Left ventricle myocardium superior (tissue), 1 donor: Measurements from ENCODE around the gene R3HDM2. TPM values are rescaled to one million over a fixed set of nuclear protein-coding genes. Genes with fewer than 3 reads are reported as not detected.

Source experiments
- ATAC-seq: fragments of 200-7000 bp; cut with Tn5 transposase; one replicate; pipeline ENCODE4 v1.9.1; 2020; ENCODE audit warnings: mild to moderate bottlenecking, moderate library complexity
- DNase-seq: peaks from one replicate; pipeline ENCODE4 v3.0.0-alpha.2; 2020
- intact Hi-C: fragments of 100-400 bp; cut with micrococcal nuclease; formaldehyde crosslinking; loops from one replicate; pipeline ENCODE4 v1.11.0; 2022
- total RNA-seq: library from RNA; stranded (reverse); fragmentation: NEBNext Ultra II Directional; extraction: Animal tissue kit (Norgen Biotek cat#: 25700); gene quantifications from one replicate; pipeline ENCODE4 v1.2.1, GENCODE V29; 2021
- donor health status: DM: no; HTN: yes; CAD: no; lungs with severe emphysema.

The R3HDM2 gene
- total RNA-seq, 1 donor from 2014 or later = 54.4 TPM

DNA sequence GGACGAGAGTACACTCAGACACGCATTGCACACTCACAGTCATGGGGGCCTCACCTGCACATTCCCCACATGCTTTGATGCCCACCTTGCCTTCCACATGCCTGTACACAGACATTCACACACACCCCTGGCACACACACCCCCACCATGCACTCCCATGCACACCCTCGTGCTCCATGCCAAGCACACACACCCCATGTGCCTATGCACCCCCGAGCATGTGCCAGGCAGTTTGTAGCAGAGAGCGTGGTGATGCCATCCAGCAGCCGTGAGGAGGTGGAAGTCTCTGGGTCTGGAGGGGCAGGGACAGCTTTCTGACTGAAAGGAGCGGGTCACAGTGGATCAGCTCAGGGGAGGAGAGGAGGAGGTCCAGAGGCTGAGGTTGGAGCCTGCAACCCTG lies 224.9 kb downstream of the R3HDM2 start:
- DNase-seq (peak; percentile 29), ATAC-seq (no peak)
- intact Hi-C loops = no loop called here

DNA sequence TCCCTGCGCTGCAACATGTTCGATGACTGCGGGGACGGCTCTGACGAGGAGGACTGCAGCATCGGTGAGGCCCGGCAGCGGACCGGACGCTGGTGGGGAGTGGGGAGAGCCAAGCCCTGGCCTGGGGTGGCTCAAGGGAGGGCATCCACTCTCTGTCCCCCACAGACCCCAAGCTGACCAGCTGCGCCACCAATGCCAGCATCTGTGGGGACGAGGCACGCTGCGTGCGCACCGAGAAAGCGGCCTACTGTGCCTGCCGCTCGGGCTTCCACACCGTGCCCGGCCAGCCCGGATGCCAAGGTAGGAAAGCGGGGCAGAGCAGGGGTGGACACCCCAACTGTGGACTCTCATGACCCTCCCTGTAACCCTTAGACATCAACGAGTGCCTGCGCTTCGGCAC lies 225.7 kb downstream of the R3HDM2 start:
- DNase-seq = no peak
- no peak for ATAC-seq
- intact Hi-C loops = no loop called here

DNA sequence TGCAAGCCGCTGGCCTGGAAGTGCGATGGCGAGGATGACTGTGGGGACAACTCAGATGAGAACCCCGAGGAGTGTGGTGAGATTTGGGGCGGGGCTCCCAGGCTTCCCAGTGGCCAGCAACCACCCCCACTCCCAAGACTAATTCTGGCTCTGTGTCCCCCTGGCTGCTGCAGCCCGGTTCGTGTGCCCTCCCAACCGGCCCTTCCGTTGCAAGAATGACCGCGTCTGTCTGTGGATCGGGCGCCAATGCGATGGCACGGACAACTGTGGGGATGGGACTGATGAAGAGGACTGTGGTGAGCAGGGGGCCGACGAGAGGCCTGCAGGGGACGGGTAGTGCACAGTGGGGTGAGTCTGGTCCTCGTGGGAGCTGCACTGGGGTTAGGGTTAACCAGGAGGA lies 226.4 kb downstream of the R3HDM2 start:
- DNase-seq (no peak), ATAC-seq (no peak)
- intact Hi-C loops = no loop called here

DNA sequence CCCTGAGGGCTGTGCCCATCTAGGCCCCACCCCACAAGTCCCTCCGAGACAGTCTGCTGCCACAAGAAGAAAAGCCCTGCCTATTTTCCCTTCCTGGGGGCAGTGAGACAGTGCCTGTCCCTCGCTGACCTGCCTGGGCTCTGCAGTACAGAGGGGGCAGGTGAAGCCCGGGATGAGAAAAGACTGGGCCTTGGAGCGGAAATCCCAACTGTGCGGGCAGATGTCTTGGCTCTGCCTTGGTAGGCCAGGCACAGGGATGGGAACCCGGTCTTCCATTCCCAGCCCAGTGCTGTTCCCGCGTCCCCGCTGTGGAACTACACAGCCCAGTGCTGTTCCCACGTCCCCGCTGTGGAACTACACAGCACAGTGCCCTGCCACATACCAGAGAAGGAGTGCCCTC lies 227.1 kb downstream of the R3HDM2 start:
- ATAC-seq = no peak
- DNase-seq = no peak
- intact Hi-C loops = no loop called here

Other genes with a start within 250 kb of the R3HDM2 start
- 1.8 TPM for gene NXPH4, start 214.2 kb downstream of the R3HDM2 start, total RNA-seq
- 33.4 TPM for gene SHMT2, start 201.3 kb downstream of the R3HDM2 start, total RNA-seq
- gene STAC3, start 179.9 kb downstream of the R3HDM2 start, total RNA-seq = 1.4 TPM
- not detected for gene INHBC, start 3.7 kb upstream of the R3HDM2 start, total RNA-seq
- gene INHBE, start 24.3 kb upstream of the R3HDM2 start, total RNA-seq = not detected
- gene GLI1, start 28.7 kb upstream of the R3HDM2 start, total RNA-seq = 0.37 TPM
- 5.7 TPM for gene ARHGAP9, start 48.8 kb upstream of the R3HDM2 start, total RNA-seq
- gene MARS1, start 57.0 kb upstream of the R3HDM2 start, total RNA-seq = 72.7 TPM
- gene DDIT3, start 89.5 kb upstream of the R3HDM2 start, total RNA-seq = 22.2 TPM
- gene MBD6, start 91.8 kb upstream of the R3HDM2 start, total RNA-seq = 35.2 TPM
- gene DCTN2, start 116.1 kb upstream of the R3HDM2 start, total RNA-seq = 89.2 TPM
- gene KIF5A, start 119.0 kb upstream of the R3HDM2 start, total RNA-seq = 0.12 TPM
- gene PIP4K2C, start 160.1 kb upstream of the R3HDM2 start, total RNA-seq = 11.9 TPM
- 21.4 TPM for gene DTX3, start 173.8 kb upstream of the R3HDM2 start, total RNA-seq
- 11.9 TPM for gene ARHGEF25, start 180.4 kb upstream of the R3HDM2 start, total RNA-seq
- gene B4GALNT1, start 202.2 kb upstream of the R3HDM2 start, total RNA-seq = 5.1 TPM